Urinary bladder (tissue), 4 donors: ENCODE measurements around the gene CYP4F2. TPM values are rescaled to one million over a fixed set of nuclear protein-coding genes. Genes with fewer than 3 reads are reported as not detected.
"Not testable (repeated sequence)": the region's sequence is repeated elsewhere in the genome, so short reads cannot be mapped to it uniquely, and the experiment has no call there.

Experiments
- DNase-seq: peaks from one replicate; pipeline ENCODE4 v3.0.0-alpha.2; 2015; ENCODE audit errors: extremely low spot score
- H3K27ac ChIP-seq: one replicate; pipeline ENCODE4 v1.5.1; 2013; ENCODE audit warnings: low read depth, mild to moderate bottlenecking, moderate library complexity
- H3K36me3 ChIP-seq: one replicate; pipeline ENCODE4 v1.6.1; 2013; ENCODE audit warnings: mild to moderate bottlenecking, moderate library complexity; ENCODE audit not compliant: insufficient read depth
- H3K4me1 ChIP-seq: one replicate; pipeline ENCODE4 v1.6.1; 2013; ENCODE audit warnings: mild to moderate bottlenecking, moderate library complexity; ENCODE audit not compliant: insufficient read depth
- H3K4me3 ChIP-seq: one replicate; pipeline ENCODE4 v1.5.1; 2013; ENCODE audit warnings: low read depth, low read length
- WGBS: extraction: QIAGEN DNeasy Blood & Tissue Kit; methylation state at CpG from one replicate; pipeline ENCODE4 v1.1.7; 2013; 5-methylcytosine and 5-hydroxymethylcytosine counted together
- polyA plus RNA-seq: library from polyadenylated mRNA; stranded (reverse); fragments of 200-250 nt; gene quantifications from one replicate; pipeline ENCODE4 v1.2.3, GENCODE V29; 2013
- total RNA-seq: library from RNA; depleted of rRNA; stranded (reverse); fragments of >200 nt; gene quantifications from one replicate; pipeline ENCODE4 v1.2.3, GENCODE V29; 2014
- donor health status: healthy with polysubstance abuse.
- donor health status: healthy.

CYP4F2 gene, protein sequence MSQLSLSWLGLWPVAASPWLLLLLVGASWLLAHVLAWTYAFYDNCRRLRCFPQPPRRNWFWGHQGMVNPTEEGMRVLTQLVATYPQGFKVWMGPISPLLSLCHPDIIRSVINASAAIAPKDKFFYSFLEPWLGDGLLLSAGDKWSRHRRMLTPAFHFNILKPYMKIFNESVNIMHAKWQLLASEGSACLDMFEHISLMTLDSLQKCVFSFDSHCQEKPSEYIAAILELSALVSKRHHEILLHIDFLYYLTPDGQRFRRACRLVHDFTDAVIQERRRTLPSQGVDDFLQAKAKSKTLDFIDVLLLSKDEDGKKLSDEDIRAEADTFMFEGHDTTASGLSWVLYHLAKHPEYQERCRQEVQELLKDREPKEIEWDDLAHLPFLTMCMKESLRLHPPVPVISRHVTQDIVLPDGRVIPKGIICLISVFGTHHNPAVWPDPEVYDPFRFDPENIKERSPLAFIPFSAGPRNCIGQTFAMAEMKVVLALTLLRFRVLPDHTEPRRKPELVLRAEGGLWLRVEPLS
- total RNA-seq (not detected), polyA plus RNA-seq (0.18 TPM)

DNA sequence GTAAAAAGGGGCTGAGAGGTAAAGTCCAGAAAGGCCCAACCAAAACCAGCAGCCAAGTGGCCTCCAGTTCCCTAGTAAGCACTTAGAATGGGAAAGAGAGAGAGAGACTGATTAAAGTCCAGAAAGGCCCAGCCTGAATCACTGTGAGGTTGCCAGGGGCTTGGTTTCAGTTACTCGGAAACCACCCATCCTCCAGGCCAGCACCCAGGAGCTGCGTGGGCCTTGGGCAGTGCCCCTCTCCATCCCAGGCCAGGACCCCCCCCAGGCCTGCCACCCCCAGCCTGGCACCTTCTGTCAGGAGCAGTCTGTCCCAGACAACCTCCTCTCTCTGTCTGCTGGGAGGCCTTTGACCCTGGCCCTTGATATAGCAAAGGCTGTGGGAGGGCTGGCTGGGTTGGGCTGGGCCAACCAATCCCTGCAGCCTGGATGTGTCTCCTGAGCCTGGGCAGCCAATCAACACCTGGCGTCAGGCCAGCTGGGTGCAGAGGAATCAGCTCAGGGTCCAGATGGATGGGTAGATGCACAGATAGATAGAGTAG, at the start of gene CYP4F2:
Gene CYP4F2, minus strand, starts transcription at position 337 of the 539 bp plus-strand sequence. CDS start 463 bp downstream, outside the sequence.
- no peaks in the 10 kb centered on the region for H3K36me3 ChIP-seq
- WGBS, result 89% methylated on average over 3 of the region's 3 CpGs
- no peak within 1 kb of the TSS for H3K4me3 ChIP-seq
- DNase-seq, result no peak
- H3K4me1 ChIP-seq, result no peaks in the 10 kb centered on the region
- no peak within 1 kb of the TSS for H3K27ac ChIP-seq

DNA sequence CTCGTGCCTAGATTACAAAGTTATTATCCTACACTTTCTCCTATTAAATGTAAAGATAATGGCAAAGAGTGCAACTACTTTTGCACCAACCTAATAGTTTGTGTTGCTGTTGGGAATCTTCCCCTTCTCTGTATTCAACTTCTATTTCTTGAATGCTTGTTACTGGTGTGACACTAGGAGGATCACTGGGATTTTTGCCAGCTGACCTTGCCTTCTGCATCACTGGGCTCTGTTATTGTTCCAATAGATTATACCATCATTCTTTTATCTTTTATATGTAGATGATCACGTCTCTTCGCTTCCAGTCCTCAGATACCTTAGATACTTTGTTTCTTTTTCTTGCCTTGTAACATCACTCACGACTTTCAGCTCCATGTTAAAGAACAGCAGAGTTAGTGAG, 47.4 kb upstream of the CYP4F2 start:
- H3K36me3 ChIP-seq, result no peaks in the 10 kb centered on the region
- 42% methylated on average over 4 of the region's 4 CpGs for WGBS
- no peak overlapping the region for H3K27ac ChIP-seq
- DNase-seq, result no peak
- no peaks in the 10 kb centered on the region for H3K4me1 ChIP-seq
- H3K4me3 ChIP-seq, result no peak overlapping the region

DNA sequence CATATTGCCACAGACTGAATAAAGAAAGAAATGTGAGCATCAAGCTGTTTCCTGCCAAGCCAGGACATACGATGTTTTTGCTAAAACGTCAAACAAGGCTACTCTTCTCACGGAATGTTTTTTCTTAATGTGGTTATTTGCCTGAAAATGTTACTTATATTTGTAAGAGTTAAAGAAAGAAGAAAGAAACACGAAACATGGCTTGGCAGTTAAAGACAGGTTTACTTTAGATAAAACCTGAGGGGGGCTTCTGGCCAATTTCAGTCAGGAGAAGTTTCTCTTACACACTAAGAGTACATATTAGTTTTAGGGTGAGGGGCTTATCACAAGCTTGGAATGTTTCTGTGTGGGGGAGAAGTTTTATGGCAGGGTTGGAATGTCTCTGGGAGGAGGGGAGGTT, 46.5 kb upstream of the CYP4F2 start:
- Histone ChIP-seq H3K36me3 (no peaks in the 10 kb centered on the region), H3K27ac (no peak overlapping the region), H3K4me1 (no peaks in the 10 kb centered on the region), H3K4me3 (no peak overlapping the region)
- DNase-seq, result no peak
- 61% methylated on average over 4 of the region's 4 CpGs for WGBS

DNA sequence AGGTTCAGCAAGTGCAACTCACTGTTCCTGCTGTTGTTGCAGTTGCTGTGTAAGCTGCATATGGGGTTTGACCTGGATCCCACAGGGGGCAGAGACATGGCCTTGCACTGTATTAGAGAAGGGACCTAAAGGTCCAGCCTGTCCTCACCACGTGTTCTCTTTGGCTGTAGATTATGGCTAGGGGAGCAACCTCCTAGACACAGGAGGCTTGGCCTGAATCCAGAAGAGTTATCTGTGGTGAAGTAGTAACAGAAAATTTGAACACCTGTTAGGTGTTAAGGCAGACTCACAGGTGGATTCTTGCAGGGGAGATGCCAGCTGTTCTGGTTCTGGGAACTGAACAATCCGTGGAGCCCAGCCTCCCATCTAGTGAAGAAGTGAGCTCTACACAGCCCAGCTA, 39.9 kb upstream of the CYP4F2 start:
- Histone ChIP-seq H3K36me3 (no peaks in the 10 kb centered on the region), H3K27ac (no peak overlapping the region), H3K4me3 (no peak overlapping the region), H3K4me1 (no peaks in the 10 kb centered on the region)
- WGBS, result 77% methylated on average over 2 of the region's 2 CpGs
- no peak for DNase-seq

DNA sequence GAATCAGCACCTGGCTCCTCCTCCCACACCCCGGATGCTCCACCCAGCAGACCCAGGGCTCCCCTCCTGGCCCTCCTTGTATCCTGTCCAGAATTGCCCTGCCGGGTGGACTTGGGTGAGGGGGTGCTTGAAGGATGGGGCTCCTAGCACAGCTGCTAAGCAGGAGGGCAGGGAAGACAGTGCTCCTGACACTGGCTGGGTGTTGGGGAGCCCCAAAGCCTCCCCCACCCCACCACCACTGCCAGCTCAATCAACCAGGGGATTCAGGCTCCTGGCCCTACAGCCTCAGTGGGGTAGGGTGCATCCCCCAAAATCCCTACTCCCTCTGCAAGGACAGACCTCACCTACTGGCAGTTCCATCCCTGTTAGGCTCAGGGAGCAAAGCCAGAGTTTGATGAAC, 39.1 kb upstream of the CYP4F2 start:
- Histone ChIP-seq H3K4me3 (no peak overlapping the region), H3K4me1 (no peaks in the 10 kb centered on the region), H3K36me3 (no peaks in the 10 kb centered on the region), H3K27ac (no peak overlapping the region)
- DNase-seq, result no peak
- 75% methylated on average over 2 of the region's 2 CpGs for whole genome bisulfite sequencing

DNA sequence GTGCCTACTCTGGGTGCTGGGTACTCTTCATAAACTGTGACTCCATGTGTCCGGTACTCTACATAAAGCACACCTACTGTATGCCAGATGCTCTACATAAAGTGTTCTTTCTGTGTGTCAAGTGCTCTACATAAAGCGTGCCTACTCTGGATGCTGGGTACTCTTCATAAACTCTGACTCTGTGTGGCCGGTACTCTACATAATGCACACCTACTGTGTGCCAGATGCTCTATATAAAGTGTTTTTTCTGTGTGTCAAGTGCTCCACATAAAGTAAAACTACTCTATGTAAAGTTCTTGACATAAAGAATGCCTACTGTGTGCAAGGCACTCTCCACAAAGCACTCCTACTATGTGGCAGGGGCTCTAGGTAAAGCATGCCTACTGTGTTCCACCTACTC, 38.3 kb upstream of the CYP4F2 start:
- H3K4me3 ChIP-seq, result no peak overlapping the region
- no peak overlapping the region for H3K27ac ChIP-seq
- no peak for DNase-seq
- H3K4me1 ChIP-seq, result no peaks in the 10 kb centered on the region
- WGBS, result 74% methylated on average over 3 of the region's 3 CpGs
- H3K36me3 ChIP-seq, result no peaks in the 10 kb centered on the region

DNA sequence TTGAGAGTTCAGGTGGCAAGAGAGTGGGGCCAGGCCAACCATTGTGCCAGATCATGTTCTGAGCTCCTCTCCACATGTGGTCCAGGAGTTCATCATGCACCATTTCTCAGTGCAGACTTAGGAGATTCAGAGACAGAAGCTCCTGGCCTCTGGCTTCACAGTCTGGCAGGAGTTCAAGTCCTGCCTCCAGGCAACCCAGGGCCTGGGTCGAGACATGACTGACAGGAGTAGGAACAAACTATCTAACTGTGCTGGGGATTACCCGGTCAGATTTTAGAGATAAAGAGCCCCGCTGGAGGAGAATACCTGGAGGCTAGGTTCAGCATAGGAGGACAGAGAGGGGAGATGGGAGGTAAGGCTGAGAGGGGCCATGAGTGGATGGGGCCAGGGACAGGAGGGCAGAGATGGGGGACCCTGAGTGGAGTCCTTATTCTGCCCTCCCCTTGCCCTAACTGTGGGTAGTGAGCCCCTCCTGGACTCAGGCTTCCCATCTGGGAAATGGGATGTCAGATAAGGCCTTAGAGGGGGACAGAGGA, 37.4 kb upstream of the CYP4F2 start:
- Histone ChIP-seq H3K36me3 (no peaks in the 10 kb centered on the region), H3K27ac (no peak overlapping the region), H3K4me1 (no peaks in the 10 kb centered on the region), H3K4me3 (no peak overlapping the region)
- no peak for DNase-seq
- 43% methylated on average over 3 of the region's 3 CpGs for WGBS

DNA sequence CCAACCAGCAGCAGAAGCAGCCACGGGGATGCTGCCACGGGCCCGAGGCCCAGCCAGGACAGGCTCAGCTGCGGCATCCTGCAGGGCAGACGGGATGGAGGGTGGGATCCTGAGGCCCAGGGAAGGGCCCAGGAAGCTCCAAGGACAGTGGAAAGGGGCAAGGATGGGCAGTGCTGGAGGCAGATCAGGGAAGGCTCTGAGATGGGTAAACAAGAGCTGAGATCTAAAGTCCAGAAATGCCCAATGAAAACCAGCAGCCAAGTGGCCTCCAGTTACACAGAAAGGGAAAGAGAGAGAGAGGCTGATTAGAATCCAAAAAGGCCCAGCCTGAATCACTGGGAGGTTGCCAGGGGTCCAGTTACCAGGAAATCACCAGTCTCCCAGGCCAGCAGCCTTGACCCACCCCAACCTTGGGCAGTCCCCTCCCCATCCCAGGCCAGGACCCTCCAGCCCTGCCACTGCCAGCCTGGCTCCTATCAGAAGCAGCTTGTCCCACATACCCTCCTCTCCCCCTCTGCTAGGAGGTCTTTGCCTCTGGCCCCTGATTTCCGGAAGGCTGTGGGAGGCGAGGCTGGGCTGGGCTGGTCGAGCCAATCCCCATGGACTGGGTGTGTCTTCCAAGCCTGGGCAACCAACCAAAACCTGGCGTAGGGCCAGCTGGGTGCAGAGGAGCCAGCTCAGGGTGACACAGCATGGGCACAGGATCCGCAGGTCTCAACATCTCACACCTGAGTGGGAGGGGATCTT, 36.6 kb upstream of the CYP4F2 start, which contains the start of gene CYP4F11:
Gene CYP4F11, minus strand, starts transcription at position 198 of the 747 bp plus-strand sequence. Its CDS starts 121 bp downstream, at position 77.
- Histone ChIP-seq H3K4me3 (no peak within 1 kb of the TSS), H3K4me1 (no peaks in the 10 kb centered on the region)

DNA sequence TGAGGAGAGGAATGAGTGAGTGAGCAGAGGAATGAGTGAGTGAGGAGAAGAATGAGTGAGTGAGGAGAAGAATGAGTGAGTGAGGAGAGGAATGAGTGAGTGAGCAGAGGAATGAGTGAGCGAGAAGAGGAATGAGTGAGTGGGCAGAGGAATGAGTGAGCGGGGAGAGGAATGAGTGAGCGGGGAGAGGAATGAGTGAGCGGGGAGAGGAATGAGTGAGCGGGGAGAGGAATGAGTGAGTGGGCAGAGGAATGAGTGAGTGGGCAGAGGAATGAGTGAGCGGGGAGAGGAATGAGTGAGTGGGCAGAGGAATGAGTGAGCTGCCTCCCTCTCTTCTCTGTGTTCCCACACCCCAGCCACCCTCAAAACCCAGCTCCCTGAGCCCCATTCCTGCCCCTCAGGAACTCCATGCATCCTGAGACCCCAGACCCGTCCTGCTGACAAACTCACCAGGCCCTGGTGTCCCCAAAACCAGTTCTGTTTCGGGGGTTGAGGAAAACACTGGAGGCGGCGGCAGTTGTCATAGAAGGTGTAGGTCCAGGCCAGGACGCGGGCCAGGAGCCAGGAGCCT, 36.0 kb upstream of the CYP4F2 start:
- H3K4me1 ChIP-seq, H3K4me3 ChIP-seq, H3K36me3 ChIP-seq, H3K27ac ChIP-seq, DNase-seq: not testable (repeated sequence)
- WGBS, result 74% methylated on average over 12 of the region's 12 CpGs

More for the DNA sequence above, 36.6 kb upstream of the CYP4F2 start, which contains the start of gene CYP4F11:
- no peak for DNase-seq
- H3K36me3 ChIP-seq, result no peaks in the 10 kb centered on the region
- 59% methylated on average over 10 of the region's 10 CpGs for WGBS
- peak within 1 kb of the TSS; percentile 71 for H3K27ac ChIP-seq

DNA sequence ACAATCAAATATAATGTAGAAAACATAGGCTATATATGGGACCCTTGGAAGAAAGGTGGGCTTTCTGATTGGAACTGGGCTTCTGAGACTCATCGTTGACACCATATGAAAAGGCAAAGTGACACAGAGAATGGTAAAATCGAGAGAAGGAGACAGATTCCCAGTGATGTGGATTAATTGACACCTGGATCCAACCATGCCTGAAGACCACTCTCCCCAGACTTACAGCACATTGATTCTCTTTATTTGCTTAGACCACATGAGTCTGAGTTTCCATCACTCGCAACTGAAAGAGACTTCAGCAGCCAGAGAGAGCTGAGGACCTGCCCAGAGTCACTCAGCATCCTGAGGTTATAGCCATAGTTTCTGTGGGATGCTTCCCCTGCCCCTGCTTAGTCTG, 30.4 kb upstream of the CYP4F2 start:
- DNase-seq, result no peak
- H3K27ac ChIP-seq, result no peak overlapping the region
- H3K4me3 ChIP-seq, result no peak overlapping the region
- no peaks in the 10 kb centered on the region for H3K4me1 ChIP-seq
- no peaks in the 10 kb centered on the region for H3K36me3 ChIP-seq
- 84% methylated on average over 3 of the region's 3 CpGs for WGBS

DNA sequence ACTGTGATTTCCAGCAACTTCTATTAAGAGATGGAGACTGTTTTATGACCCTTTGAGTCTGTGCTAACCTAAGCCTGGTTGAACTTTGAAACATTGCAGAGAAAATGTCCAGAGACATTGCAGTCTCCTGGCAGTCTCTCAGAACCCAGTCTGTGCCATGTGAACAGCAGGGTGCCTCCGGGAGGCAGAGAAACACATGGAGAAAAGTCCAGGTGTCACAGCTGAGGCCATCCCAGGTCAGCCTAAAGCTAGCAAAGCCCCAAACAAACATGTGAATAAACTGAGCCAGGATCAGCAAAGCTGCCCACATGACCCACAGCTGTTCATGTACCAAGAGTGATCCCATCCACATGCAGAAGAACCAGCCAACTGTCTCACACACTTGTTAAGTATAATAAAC, 28.6 kb upstream of the CYP4F2 start:
- no peaks in the 10 kb centered on the region for H3K4me1 ChIP-seq

DNA sequence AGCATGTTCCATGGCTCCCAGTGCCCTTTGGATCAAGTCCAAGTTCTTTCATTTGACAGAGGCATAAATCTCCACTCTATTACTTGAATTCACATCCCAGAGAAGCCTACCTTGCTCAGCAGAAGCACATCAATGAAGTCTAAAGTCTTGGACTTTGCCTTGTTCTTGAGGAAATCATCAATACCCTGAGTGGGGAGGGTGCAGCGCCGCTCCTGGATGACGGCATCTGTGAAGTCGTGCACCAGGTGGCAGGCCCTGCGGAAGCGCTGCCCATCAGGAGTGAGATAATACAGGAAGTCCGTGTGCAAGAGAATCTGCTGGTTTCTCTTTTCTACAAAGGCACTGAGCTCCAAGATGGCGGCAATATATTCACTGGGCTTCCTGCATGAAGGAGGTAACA, 25.8 kb upstream of the CYP4F2 start:
- Histone ChIP-seq H3K36me3 (no peaks in the 10 kb centered on the region), H3K27ac (no peak overlapping the region), H3K4me3 (no peak overlapping the region), H3K4me1 (no peaks in the 10 kb centered on the region)
- 80% methylated on average over 8 of the region's 8 CpGs for WGBS
- no peak for DNase-seq

More for the DNA sequence above, 28.6 kb upstream of the CYP4F2 start:
- Histone ChIP-seq H3K4me3 (no peak overlapping the region), H3K36me3 (no peaks in the 10 kb centered on the region), H3K27ac (no peak overlapping the region)
- no peak for DNase-seq
- 0% methylated on average over 1 of the region's 1 CpG for WGBS

DNA sequence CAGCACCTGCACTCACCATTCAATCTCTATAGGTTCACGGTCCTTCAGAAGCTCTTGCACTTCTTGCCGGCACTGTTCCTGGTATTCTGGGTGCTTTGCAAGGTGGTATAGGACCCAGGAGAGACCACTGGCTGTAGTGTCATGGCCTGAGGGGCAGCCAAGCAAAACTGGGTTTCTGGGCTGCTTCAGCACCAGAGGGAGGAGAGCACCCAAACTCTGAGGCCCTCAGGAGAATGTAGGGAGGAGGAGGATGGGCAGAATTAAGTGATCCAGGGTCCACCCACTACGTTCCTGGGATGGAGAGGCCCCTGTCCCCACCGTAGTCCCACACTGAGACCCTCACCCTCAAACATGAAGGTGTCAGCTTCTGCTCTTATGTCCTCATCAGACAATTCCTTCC, 24.1 kb upstream of the CYP4F2 start:
- no peak overlapping the region for H3K27ac ChIP-seq
- 59% methylated on average over 4 of the region's 4 CpGs for WGBS

More for the DNA sequence above, 24.1 kb upstream of the CYP4F2 start:
- no peaks in the 10 kb centered on the region for H3K4me1 ChIP-seq
- DNase-seq, result no peak
- no peak overlapping the region for H3K4me3 ChIP-seq
- no peaks in the 10 kb centered on the region for H3K36me3 ChIP-seq
